Lung (tissue), 12 donors: ENCODE measurements around the gene GNG12. TPM values are rescaled to one million over a fixed set of nuclear protein-coding genes. Genes with fewer than 3 reads are reported as not detected.

Source experiments
- ATAC-seq: fragments of 200-7000 bp; cut with Tn5 transposase; one replicate; pipeline ENCODE4 v1.9.1; 2020; ENCODE audit warnings: moderate number of reproducible peaks; ENCODE audit not compliant: insufficient read depth, low FRiP score
- DNase-seq, 3 donors: peaks; one replicate each; pipeline ENCODE4 v3.0.0-alpha.2; 2013 to 2017
- H3K27ac ChIP-seq, 2 donors: one replicate each; pipeline ENCODE4 v1.5.1; 2013; ENCODE audit warnings: mild to moderate bottlenecking in 2 of 2, moderate library complexity in 2 of 2, control low read depth in 1 of 2, inconsistent platforms in 1 of 2, low read depth in 1 of 2, low read length in 1 of 2
- H3K27me3 ChIP-seq, 3 donors: one replicate each; pipeline ENCODE4 v1.5.1; 2013; ENCODE audit warnings: low read length in 2 of 3; ENCODE audit not compliant: control insufficient read depth in 3 of 3, insufficient read depth in 3 of 3
- H3K36me3 ChIP-seq, 4 donors: one replicate each; pipeline ENCODE4 v1.5.1; 2013; ENCODE audit warnings: low read length in 4 of 4, mild to moderate bottlenecking in 1 of 4, moderate library complexity in 1 of 4; ENCODE audit not compliant: control insufficient read depth in 4 of 4, insufficient read depth in 4 of 4
- H3K4me1 ChIP-seq, 5 donors: one replicate each; pipeline ENCODE4 v1.5.1; 2013; ENCODE audit warnings: low read length in 5 of 5, mild to moderate bottlenecking in 2 of 5, moderate library complexity in 1 of 5; ENCODE audit not compliant: control insufficient read depth in 5 of 5, insufficient read depth in 5 of 5
- H3K4me3 ChIP-seq: one replicate; pipeline ENCODE4 v1.5.1; 2013; ENCODE audit warnings: mild to moderate bottlenecking, control low read depth, moderate library complexity
- H3K9ac ChIP-seq, 2 donors: one replicate each; pipeline ENCODE4 v1.5.1; 2013; ENCODE audit warnings: low read length in 2 of 2, control low read depth in 1 of 2; ENCODE audit not compliant: insufficient read depth in 1 of 2
- H3K9me3 ChIP-seq, 4 donors: one replicate each; pipeline ENCODE4 v1.5.1; 2013; ENCODE audit warnings: low read length in 3 of 4, mild to moderate bottlenecking in 1 of 4, moderate library complexity in 1 of 4; ENCODE audit not compliant: control insufficient read depth in 4 of 4, insufficient read depth in 3 of 4
- WGBS, 2 donors: extraction: QIAGEN DNeasy Blood & Tissue Kit; methylation state at CpG; one replicate each; pipeline ENCODE4 v1.1.7; 2013; 5-methylcytosine and 5-hydroxymethylcytosine counted together
- polyA plus RNA-seq, 2 donors: library from polyadenylated mRNA; stranded (reverse); fragments of 200-250 nt; gene quantifications; one replicate each; pipeline ENCODE4 v1.2.1, GENCODE V29; 2013
- total RNA-seq, 2 donors: library from RNA; depleted of rRNA in 1 of 2; stranded (reverse); fragments of >200 nt in 1 of 2; gene quantifications; one replicate each; pipeline ENCODE4 v1.2.1, GENCODE V29; 2014 to 2021
- TF ChIP-seq, protein P1 (sequence below): IDR thresholded peaks from 2 replicates; pipeline ENCODE4 v1.5.1; 2012; ENCODE audit warnings: mild to moderate bottlenecking; ENCODE audit errors: control extremely low read depth, extremely low read depth
- donor health status: control.
- donor health status: control.
- donor health status: Bipolar disorder and iron deficiency.
- donor health status: healthy.
- donor health status: DM: yes; HTN: yes; CAD: no.

The GNG12 gene
- total and polyA plus RNA-seq, 4 donors, result 14.0 to 68.4 (median 32.1) TPM

DNA sequence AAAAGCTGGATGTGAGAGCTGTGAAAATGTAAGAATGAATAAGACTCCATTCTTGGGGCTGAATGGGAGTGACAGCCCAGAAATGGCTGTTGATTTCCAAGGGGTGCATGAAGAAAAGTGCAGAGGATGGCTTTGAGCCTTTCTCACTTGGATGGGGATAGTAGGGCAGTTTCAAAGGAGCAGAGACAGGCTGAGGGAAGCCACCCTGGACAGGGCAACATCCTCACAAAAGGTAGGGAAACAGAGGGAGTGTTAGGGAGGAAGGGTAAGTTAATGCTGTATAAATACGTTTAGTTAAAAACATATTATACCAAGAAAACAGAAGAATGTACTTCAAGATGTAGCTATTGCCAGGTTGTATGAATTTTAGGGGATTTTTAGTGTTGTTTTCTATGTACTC is 110.1 kb downstream of the GNG12 start:
- DNase-seq (no peak), ATAC-seq (no peak)
- no peak overlapping the region for H3K9ac ChIP-seq
- no peak overlapping the region for H3K4me3 ChIP-seq
- no peaks in the 10 kb centered on the region for H3K9me3 ChIP-seq
- no peaks in the 10 kb centered on the region for H3K27me3 ChIP-seq
- H3K36me3 ChIP-seq, result no peaks in the 10 kb centered on the region
- TF ChIP-seq, protein P1, sequence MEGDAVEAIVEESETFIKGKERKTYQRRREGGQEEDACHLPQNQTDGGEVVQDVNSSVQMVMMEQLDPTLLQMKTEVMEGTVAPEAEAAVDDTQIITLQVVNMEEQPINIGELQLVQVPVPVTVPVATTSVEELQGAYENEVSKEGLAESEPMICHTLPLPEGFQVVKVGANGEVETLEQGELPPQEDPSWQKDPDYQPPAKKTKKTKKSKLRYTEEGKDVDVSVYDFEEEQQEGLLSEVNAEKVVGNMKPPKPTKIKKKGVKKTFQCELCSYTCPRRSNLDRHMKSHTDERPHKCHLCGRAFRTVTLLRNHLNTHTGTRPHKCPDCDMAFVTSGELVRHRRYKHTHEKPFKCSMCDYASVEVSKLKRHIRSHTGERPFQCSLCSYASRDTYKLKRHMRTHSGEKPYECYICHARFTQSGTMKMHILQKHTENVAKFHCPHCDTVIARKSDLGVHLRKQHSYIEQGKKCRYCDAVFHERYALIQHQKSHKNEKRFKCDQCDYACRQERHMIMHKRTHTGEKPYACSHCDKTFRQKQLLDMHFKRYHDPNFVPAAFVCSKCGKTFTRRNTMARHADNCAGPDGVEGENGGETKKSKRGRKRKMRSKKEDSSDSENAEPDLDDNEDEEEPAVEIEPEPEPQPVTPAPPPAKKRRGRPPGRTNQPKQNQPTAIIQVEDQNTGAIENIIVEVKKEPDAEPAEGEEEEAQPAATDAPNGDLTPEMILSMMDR, result no peak
- 68 to 82% methylated on average over 1 of the region's 1 CpG for WGBS, 2 donors
- H3K4me1 ChIP-seq, result peaks cover 0 to 38% (median 12%) of the 10 kb centered on the region in 5 donors
- peak overlapping the region in 1 of 2 donors; percentile 86 for H3K27ac ChIP-seq

DNA sequence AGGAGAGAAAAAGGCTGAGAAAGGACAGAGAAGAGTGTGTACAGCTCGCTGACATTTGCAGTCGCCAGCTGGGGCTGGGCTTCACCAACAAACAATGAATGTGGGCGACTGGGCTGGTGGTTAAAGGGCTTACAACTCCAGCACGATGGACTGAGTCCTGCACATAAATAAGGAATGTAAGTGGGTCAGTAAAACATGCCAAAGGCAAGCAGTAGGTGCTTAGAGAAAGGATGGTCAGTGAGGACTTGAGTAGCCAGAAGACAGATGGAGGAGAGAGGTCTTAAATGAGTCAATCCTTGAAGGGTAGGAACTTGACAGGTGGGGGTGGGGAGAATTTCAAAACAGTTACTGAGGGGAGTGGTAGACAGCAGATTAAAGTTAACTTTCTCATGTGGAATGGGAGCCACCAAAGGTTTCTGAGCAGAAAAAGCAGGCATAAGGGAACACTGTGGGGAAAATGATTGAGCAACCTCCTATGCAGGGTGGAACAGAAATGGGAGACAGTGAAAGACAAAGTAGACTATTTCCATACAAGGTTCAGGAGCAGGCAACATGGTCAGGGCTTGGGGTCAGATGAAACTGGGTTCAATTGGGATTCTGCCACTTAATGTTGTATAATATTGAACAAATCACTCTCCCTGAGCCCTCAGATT is 110.8 kb downstream of the GNG12 start:
- H3K36me3 ChIP-seq, result no peaks in the 10 kb centered on the region
- H3K27ac ChIP-seq, result no peak overlapping the region
- 81 to 91% methylated on average over 4 of the region's 4 CpGs for WGBS, 2 donors
- no peaks in the 10 kb centered on the region for H3K27me3 ChIP-seq
- no peaks in the 10 kb centered on the region for H3K9me3 ChIP-seq
- no peak for DNase-seq
- no peak overlapping the region for H3K9ac ChIP-seq
- H3K4me1 ChIP-seq, result peaks cover 0 to 38% (median 12%) of the 10 kb centered on the region in 5 donors
- TF ChIP-seq, protein P1, result no peak
- no peak for ATAC-seq
- no peak overlapping the region for H3K4me3 ChIP-seq

DNA sequence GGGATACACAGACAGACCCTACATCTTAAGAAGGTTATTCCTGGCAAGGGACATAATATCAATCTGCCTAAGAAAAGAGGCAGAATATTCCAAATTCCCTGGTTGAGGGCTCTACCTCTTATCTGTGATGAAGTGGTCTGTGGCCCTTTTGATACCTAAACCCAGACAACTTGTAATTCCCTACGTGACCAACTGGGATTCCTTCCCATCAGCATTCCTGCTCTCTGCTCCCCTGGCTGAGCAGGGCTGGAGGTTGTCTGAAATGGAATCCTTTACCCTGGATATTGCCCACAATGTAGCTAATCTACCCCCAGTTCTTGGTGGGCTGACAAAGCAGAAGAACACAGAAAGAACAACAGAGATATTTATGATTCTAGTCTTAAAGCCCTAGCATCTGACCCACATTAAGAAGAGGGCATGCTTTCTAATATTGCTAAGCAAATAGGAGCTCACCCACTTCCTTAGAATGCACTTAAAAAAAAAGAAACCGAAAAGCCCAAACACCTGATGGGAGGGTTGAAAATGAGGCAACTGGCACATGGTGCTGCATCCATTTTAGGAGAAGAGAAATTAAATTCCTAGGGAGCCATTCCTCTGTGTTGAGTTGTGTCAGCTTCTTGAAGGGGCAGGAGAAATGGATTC is 111.5 kb downstream of the GNG12 start:
- no peak for ATAC-seq
- Histone ChIP-seq H3K4me3 (no peak overlapping the region), H3K36me3 (no peaks in the 10 kb centered on the region), H3K27me3 (no peaks in the 10 kb centered on the region), H3K27ac (no peak overlapping the region), H3K9me3 (no peaks in the 10 kb centered on the region), H3K4me1 (peaks cover 0 to 36% (median 12%) of the 10 kb centered on the region in 5 donors), H3K9ac (no peak overlapping the region)
- TF ChIP-seq, protein P1, result no peak
- no peak for DNase-seq
- WGBS, 2 donors, result 68 to 76% methylated on average over 2 of the region's 2 CpGs
